HepG2 (cell line): ENCODE results near the gene RNASE11. TPM values are rescaled to one million over a fixed set of nuclear protein-coding genes. Genes with fewer than 3 reads are reported as not detected.

ENCODE experiments used
- ARID3A ChIP-seq: IDR thresholded peaks from 2 replicates; pipeline ENCODE4 v1.6.1; 2012; ENCODE audit warnings: low read depth, low read length, improper control_type of control experiment
- BORCS8-MEF2B ChIP-seq: sonication (generic); formaldehyde crosslinking; IDR thresholded peaks from 2 replicates; pipeline ENCODE4 v1.8.0; 2022; ENCODE audit warnings: mild to moderate bottlenecking, missing genetic modification reagents
- BRCA1 ChIP-seq: sonication (generic); formaldehyde crosslinking; IDR thresholded peaks from 2 replicates; pipeline ENCODE4 v1.4.0; 2020; ENCODE audit warnings: missing genetic modification reagents
- CBX2 ChIP-seq, 2 experiments: fragments of 200-600 bp in 1 of 2; sonication (generic); formaldehyde crosslinking in 1 of 2; IDR thresholded peaks; 2 replicates each; pipeline versions ENCODE4 v1.7.0 to v1.8.1; 2018 to 2022; ENCODE audit warnings: low read depth in 2 of 2, low read length in 1 of 2, mild to moderate bottlenecking in 1 of 2, missing genetic modification reagents in 1 of 2
- CHD2 ChIP-seq: IDR thresholded peaks from 2 replicates; pipeline ENCODE4 v1.6.1; 2011; ENCODE audit warnings: low read depth, low read length, improper control_type of control experiment
- CREB1 ChIP-seq, 2 experiments: fragments of 450-650 bp in 1 of 2; IDR thresholded peaks; 2 replicates each; pipeline ENCODE4 v1.6.1; 2016 to 2017; ENCODE audit warnings: control low read depth in 1 of 2, mild to moderate bottlenecking in 1 of 2, missing compliant biosample characterization in 1 of 2, missing genetic modification characterization in 1 of 2
- GPBP1L1 ChIP-seq: sonication (generic); formaldehyde crosslinking; IDR thresholded peaks from 2 replicates; pipeline ENCODE4 v1.5.0; 2020; ENCODE audit warnings: mild to moderate bottlenecking, missing genetic modification reagents
- HNF4G ChIP-seq, 2 experiments: sonication (generic) in 1 of 2; formaldehyde crosslinking in 1 of 2; IDR thresholded peaks; 2 replicates each; pipeline versions ENCODE4 v1.4.0 to v1.6.1; 2011 to 2020; ENCODE audit warnings: borderline replicate concordance in 2 of 2, low read depth in 2 of 2, mild to moderate bottlenecking in 2 of 2, low read length in 1 of 2, missing genetic modification reagents in 1 of 2, moderate library complexity in 1 of 2
- IRF2 ChIP-seq: IDR thresholded peaks from 2 replicates; pipeline ENCODE4 v1.6.1; 2018; ENCODE audit warnings: missing genetic modification reagents, missing compliant biosample characterization
- JUN ChIP-seq: sonication (generic); formaldehyde crosslinking; IDR thresholded peaks from 2 replicates; pipeline ENCODE4 v1.4.0; 2020; ENCODE audit warnings: mild to moderate bottlenecking, missing genetic modification reagents
- NFRKB ChIP-seq: fragments of 450-650 bp; IDR thresholded peaks from 2 replicates; pipeline ENCODE4 v1.6.1; 2017
- NR2F2 ChIP-seq: IDR thresholded peaks from 2 replicates; pipeline ENCODE4 v1.6.1; 2012; ENCODE audit warnings: low read depth, inconsistent platforms, borderline replicate concordance
- SIN3B ChIP-seq: fragments of 150-350 bp; IDR thresholded peaks from 2 replicates; pipeline ENCODE4 v1.6.1; 2014; ENCODE audit warnings: low read length
- SOX6 ChIP-seq, 2 experiments: fragments of 450-650 bp in 1 of 2; sonication (generic) in 1 of 2; formaldehyde crosslinking in 1 of 2; IDR thresholded peaks; 2 replicates each; pipeline versions ENCODE4 v1.4.0 to v1.6.1; 2017 to 2020; ENCODE audit warnings: antibody characterized with exemption in 1 of 2, mild to moderate bottlenecking in 1 of 2, missing genetic modification reagents in 1 of 2
- ZBTB3 ChIP-seq: sonication (generic); formaldehyde crosslinking; IDR thresholded peaks from 2 replicates; pipeline ENCODE4 v1.4.0; 2020; ENCODE audit warnings: low read depth, mild to moderate bottlenecking, moderate library complexity, missing genetic modification reagents, borderline replicate concordance
- ZKSCAN8 ChIP-seq: IDR thresholded peaks from 2 replicates; pipeline ENCODE4 v1.6.1; 2016; ENCODE audit warnings: borderline replicate concordance, missing genetic modification reagents, missing compliant biosample characterization
- ZNF235 ChIP-seq: sonication (generic); formaldehyde crosslinking; IDR thresholded peaks from 2 replicates; pipeline ENCODE4 v1.8.1; 2023; ENCODE audit warnings: mild to moderate bottlenecking, missing genetic modification reagents, borderline replicate concordance
- ZNF687 ChIP-seq: sonication (generic); formaldehyde crosslinking; IDR thresholded peaks from 2 replicates; pipeline ENCODE4 v1.5.1; 2020; ENCODE audit warnings: mild to moderate bottlenecking, missing genetic modification reagents, moderate library complexity
- ZUFSP ChIP-seq: sonication (generic); formaldehyde crosslinking; IDR thresholded peaks from 2 replicates; pipeline ENCODE4 v1.9.0; 2021; ENCODE audit warnings: missing genetic modification reagents, mild to moderate bottlenecking, borderline replicate concordance
- polyA plus RNA-seq, 8 experiments: library from polyadenylated mRNA; depleted of rRNA in 3 of 8; stranded (reverse) in 7 of 8; unstranded in 1 of 8; fragments of >200 nt; fragmentation: Illumina TruSeq in 4 of 8; extraction: Trizol in 4 of 8; gene quantifications; 2 replicates each; pipeline versions ENCODE4 v1.2.1 to v1.2.3, GENCODE V29; 2011 to 2016; ENCODE audit warnings: low read depth in 4 of 8, missing spikeins in 1 of 8, mixed read lengths in 1 of 8; ENCODE audit not compliant: insufficient read depth in 1 of 8
- total RNA-seq, 5 experiments: library from RNA; depleted of rRNA; stranded (reverse); fragments of >200 nt; fragmentation: Illumina TruSeq; extraction: Trizol; gene quantifications; 2 replicates each; pipeline ENCODE4 v1.2.3, GENCODE V29; 2016; ENCODE audit warnings: low read depth in 1 of 5

Gene RNASE11
- total and polyA plus RNA-seq, 2 of the 13 experiments (the other 11 are each of a cell fraction or from before 2014, with no cell fraction given) = not detected

GRCh38 chr14:20606190-20606901, 18.5 kb upstream of the RNASE11 start (continued):
- no peak for TF ChIP-seq CBX2 (IDR thresholded peaks at IDR 0.05; ENCODE audit: low read depth, low read length)
- TF ChIP-seq CBX2 (CRISPR knock-in tag; IDR thresholded peaks at IDR 0.05; ENCODE audit: low read depth) = no peak
- TF ChIP-seq BORCS8-MEF2B (CRISPR knock-in tag) = peak; percentile 47; the same call in 1 of the 2 replicates
- TF ChIP-seq CHD2 = no peak
- TF ChIP-seq HNF4G (IDR thresholded peaks at IDR 0.05; ENCODE audit: borderline replicate concordance, low read depth, low read length) = peak; percentile 87
- TF ChIP-seq HNF4G (CRISPR knock-in tag; IDR thresholded peaks at IDR 0.05; ENCODE audit: borderline replicate concordance, low read depth) = peak; percentile 60; the same call in 1 of the 2 replicates
- TF ChIP-seq BRCA1 = peak; percentile 82; the same call in 1 of the 2 replicates
- peak; percentile 57 for TF ChIP-seq ZNF687 (CRISPR knock-in tag)
- no peak for TF ChIP-seq NFRKB
- TF ChIP-seq ZNF235 (CRISPR knock-in tag) = no peak
- no peak for TF ChIP-seq NR2F2
- no peak for TF ChIP-seq ZUFSP (CRISPR knock-in tag)
- TF ChIP-seq SIN3B = no peak
- no peak for TF ChIP-seq IRF2 (CRISPR knock-in tag)
- no peak for TF ChIP-seq GPBP1L1
- TF ChIP-seq JUN (CRISPR knock-in tag) = 0 out of 2 replicates have a peak, but pooled peaks have one; percentile 29
- TF ChIP-seq ARID3A = no peak
- TF ChIP-seq SOX6 (IDR thresholded peaks at IDR 0.05) = no peak
- TF ChIP-seq SOX6 (CRISPR knock-in tag; IDR thresholded peaks at IDR 0.05) = no peak
- TF ChIP-seq CREB1 (IDR thresholded peaks at IDR 0.05) = no peak
- TF ChIP-seq CREB1 (CRISPR knock-in tag; IDR thresholded peaks at IDR 0.05) = no peak
- TF ChIP-seq ZKSCAN8 = no peak
- no peak for TF ChIP-seq ZBTB3 (CRISPR knock-in tag)
